ENCODE results near the gene GNLY.

DNA sequence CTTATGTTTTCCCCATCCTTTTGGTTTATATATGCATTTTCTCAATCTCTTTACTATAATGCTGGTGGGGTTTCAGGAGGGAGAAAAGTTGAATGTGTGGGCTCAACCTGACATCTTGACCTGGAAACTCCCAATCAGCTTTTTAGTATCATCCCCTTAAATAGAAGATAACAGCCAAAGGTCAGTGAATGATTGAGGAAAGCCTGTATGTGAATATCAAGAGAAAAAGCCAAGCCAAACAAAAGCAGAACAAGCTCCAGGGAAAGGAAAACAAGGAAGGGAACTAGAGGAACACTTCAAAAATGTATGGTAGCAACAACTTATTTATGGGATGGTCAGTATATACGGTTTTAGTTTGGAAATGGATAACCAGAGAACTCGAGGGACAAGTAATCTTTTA is 31.3 kb downstream of the GNLY start:
- TF ChIP-seq, protein P1, sequence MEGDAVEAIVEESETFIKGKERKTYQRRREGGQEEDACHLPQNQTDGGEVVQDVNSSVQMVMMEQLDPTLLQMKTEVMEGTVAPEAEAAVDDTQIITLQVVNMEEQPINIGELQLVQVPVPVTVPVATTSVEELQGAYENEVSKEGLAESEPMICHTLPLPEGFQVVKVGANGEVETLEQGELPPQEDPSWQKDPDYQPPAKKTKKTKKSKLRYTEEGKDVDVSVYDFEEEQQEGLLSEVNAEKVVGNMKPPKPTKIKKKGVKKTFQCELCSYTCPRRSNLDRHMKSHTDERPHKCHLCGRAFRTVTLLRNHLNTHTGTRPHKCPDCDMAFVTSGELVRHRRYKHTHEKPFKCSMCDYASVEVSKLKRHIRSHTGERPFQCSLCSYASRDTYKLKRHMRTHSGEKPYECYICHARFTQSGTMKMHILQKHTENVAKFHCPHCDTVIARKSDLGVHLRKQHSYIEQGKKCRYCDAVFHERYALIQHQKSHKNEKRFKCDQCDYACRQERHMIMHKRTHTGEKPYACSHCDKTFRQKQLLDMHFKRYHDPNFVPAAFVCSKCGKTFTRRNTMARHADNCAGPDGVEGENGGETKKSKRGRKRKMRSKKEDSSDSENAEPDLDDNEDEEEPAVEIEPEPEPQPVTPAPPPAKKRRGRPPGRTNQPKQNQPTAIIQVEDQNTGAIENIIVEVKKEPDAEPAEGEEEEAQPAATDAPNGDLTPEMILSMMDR (IDR thresholded peaks at IDR 0.05; ENCODE audit: low read depth, low read length), result no peak
- no peak for TF ChIP-seq EZH2phosphoT487 (IDR thresholded peaks at IDR 0.05; ENCODE audit: low read depth)

Data from OCI-LY3 (cell line).